Measurements from ENCODE around the gene FANCI. TPM values are rescaled to one million over a fixed set of nuclear protein-coding genes. Genes with fewer than 3 reads are reported as not detected.

The FANCI gene
- total RNA-seq, 2 experiments from 2014 or later, result 6.1 to 7.1 TPM

GRCh38 chr15:89338036-89338435, 94.3 kb downstream of the FANCI start:
- peak in 1 of 14 experiments; percentile 21 for DNase-seq
- ChIA-PET POLR2A (no interaction called here), CTCF (interaction anchor here (1.7 kb wide), 1 partner anchor 21 kb away, joined by 10 read pairs; no protein-coding TSS in a partner anchor)
- Mint-ChIP-seq H3K4me3 (peak overlapping the region; percentile 42), H3K27me3 (peaks cover 11% of the 10 kb centered on the region), H3K9me3 (peaks cover 2% of the 10 kb centered on the region), H3K4me1 (ENCODE audit: low read depth) (peaks cover 24% of the 10 kb centered on the region), H3K36me3 (ENCODE audit: low read depth) (peaks cover 14% of the 10 kb centered on the region), H3K27ac (peak overlapping the region; percentile 100)
- ATAC-seq (ENCODE audit: poor library complexity), result no peak
- intact Hi-C loops (cut with DNase I, micrococcal nuclease), result loop anchor here (5.0 to 10.0 kb wide), 4 partner anchors 357 to 793 kb away; partner anchors contain the start of genes AEN (in 2 of the 2), DET1 (in 1 of the 2), PEX11A (in 1 of the 2) and WDR93 (in 1 of the 2)
- peaks cover 21% of the 10 kb centered on the region for H3K4me1 ChIP-seq (ENCODE audit: insufficient read depth, low read length)
- TF ChIP-seq CTCF (IDR thresholded peaks at IDR 0.05), result no peak
- H3K4me3 ChIP-seq (ENCODE audit: low read length), result no peak overlapping the region
- H3K27me3 ChIP-seq (ENCODE audit: control insufficient read depth in 1 of 2, insufficient read depth in 2 of 2, low read length in 2 of 2), result no peaks in the 10 kb centered on the region
- H3K36me3 ChIP-seq (ENCODE audit: insufficient read depth, low read length), result peaks cover 2% of the 10 kb centered on the region
- no peaks in the 10 kb centered on the region for H3K9me3 ChIP-seq (ENCODE audit: control insufficient read depth in 1 of 2, insufficient read depth in 1 of 2, low read length in 2 of 2)
- H3K27ac ChIP-seq (ENCODE audit: low read depth in 1 of 2, low read length in 2 of 2), result no peak overlapping the region

- Mint-ChIP-seq H3K36me3 (ENCODE audit: low read depth) (peaks cover 3% of the 10 kb centered on the region), H3K27ac (no peak overlapping the region), H3K27me3 (peaks cover under 1% of the 10 kb centered on the region), H3K4me1 (ENCODE audit: low read depth) (peaks cover 9% of the 10 kb centered on the region), H3K9me3 (no peaks in the 10 kb centered on the region), H3K4me3 (no peak overlapping the region)
- DNase-seq, result no peak
- TF ChIP-seq CTCF (IDR thresholded peaks at IDR 0.05), result no peak
- Histone ChIP-seq H3K27me3 (ENCODE audit: control insufficient read depth in 1 of 2, insufficient read depth in 2 of 2, low read length in 2 of 2) (no peaks in the 10 kb centered on the region), H3K27ac (ENCODE audit: low read depth in 1 of 2, low read length in 2 of 2) (no peak overlapping the region), H3K36me3 (ENCODE audit: insufficient read depth, low read length) (no peaks in the 10 kb centered on the region), H3K4me1 (ENCODE audit: insufficient read depth, low read length) (peaks cover 3% of the 10 kb centered on the region), H3K4me3 (ENCODE audit: low read length) (no peak overlapping the region), H3K9me3 (ENCODE audit: control insufficient read depth in 1 of 2, insufficient read depth in 1 of 2, low read length in 2 of 2) (no peaks in the 10 kb centered on the region)
- ATAC-seq (ENCODE audit: poor library complexity), result no peak
- CTCF ChIA-PET, result no interaction called here
- POLR2A ChIA-PET, result no interaction called here
- intact Hi-C loops (cut with DNase I, micrococcal nuclease), result no loop called here
Observed at GRCh38 chr15:89340573-89340972, 96.8 kb downstream of the FANCI start.

- no peak for TF ChIP-seq CTCF (IDR thresholded peaks at IDR 0.05)
- no peaks in the 10 kb centered on the region for H3K4me1 ChIP-seq (ENCODE audit: insufficient read depth, low read length)
- ATAC-seq (ENCODE audit: poor library complexity) (no peak), DNase-seq (no peak)
- intact Hi-C loops (cut with DNase I, micrococcal nuclease), result no loop called here
- H3K27me3 Mint-ChIP-seq, result peaks cover 5% of the 10 kb centered on the region
- no peak overlapping the region for H3K27ac ChIP-seq (ENCODE audit: low read depth in 1 of 2, low read length in 2 of 2)
- no peaks in the 10 kb centered on the region for H3K27me3 ChIP-seq (ENCODE audit: control insufficient read depth in 1 of 2, insufficient read depth in 2 of 2, low read length in 2 of 2)
- no peaks in the 10 kb centered on the region for H3K36me3 Mint-ChIP-seq (ENCODE audit: low read depth)
- no peak overlapping the region for H3K4me3 Mint-ChIP-seq
- no peaks in the 10 kb centered on the region for H3K36me3 ChIP-seq (ENCODE audit: insufficient read depth, low read length)
- ChIA-PET POLR2A (no interaction called here), CTCF (no interaction called here)
- peaks cover 4% of the 10 kb centered on the region for H3K4me1 Mint-ChIP-seq (ENCODE audit: low read depth)
- no peaks in the 10 kb centered on the region for H3K9me3 ChIP-seq (ENCODE audit: control insufficient read depth in 1 of 2, insufficient read depth in 1 of 2, low read length in 2 of 2)
- no peaks in the 10 kb centered on the region for H3K9me3 Mint-ChIP-seq
- H3K27ac Mint-ChIP-seq, result no peak overlapping the region
- no peak overlapping the region for H3K4me3 ChIP-seq (ENCODE audit: low read length)
Observed at GRCh38 chr15:89341316-89342005, 97.7 kb downstream of the FANCI start.

All from CD4-positive, alpha-beta T cell (primary cell).